ENCODE measurements around the gene ACLY.
A peak's percentile ranks its signal among the peaks of the same experiment; 100 is the strongest.
"Not testable (repeated sequence)": the region's sequence is repeated elsewhere in the genome, so short reads cannot be mapped to it uniquely, and the experiment has no call there.

ACLY gene

DNA sequence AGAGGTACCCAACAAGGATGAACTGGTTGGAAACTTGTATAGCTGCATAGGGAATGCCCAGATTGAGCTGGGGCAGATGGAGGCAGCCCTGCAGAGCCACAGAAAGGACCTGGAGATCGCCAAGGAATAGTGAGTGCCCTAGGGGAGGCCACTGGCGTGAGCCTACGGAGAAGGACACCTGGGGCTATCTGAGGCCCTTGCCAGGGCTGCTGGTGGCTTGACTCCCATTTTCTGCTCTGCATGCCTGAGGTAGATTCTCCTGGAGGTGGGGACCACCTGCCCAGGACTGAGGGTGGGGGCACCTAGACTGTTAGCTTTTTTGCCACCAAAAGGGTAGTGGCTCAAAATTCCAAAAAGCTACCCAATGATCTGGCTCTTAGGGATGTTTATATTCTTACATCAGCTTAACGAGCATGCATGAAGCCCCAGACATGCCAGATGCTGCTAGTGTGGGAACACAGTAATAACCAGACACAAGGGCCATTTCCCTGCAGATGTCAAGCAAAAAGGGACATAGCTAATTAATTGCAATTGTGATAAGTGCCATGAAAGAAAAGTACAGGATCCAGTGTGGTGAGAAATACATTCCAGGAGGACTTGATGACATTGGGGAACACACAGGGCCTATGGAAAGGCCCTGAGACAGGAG lies 20.4 kb upstream of the ACLY start:
- no peak for DNase-seq

DNA sequence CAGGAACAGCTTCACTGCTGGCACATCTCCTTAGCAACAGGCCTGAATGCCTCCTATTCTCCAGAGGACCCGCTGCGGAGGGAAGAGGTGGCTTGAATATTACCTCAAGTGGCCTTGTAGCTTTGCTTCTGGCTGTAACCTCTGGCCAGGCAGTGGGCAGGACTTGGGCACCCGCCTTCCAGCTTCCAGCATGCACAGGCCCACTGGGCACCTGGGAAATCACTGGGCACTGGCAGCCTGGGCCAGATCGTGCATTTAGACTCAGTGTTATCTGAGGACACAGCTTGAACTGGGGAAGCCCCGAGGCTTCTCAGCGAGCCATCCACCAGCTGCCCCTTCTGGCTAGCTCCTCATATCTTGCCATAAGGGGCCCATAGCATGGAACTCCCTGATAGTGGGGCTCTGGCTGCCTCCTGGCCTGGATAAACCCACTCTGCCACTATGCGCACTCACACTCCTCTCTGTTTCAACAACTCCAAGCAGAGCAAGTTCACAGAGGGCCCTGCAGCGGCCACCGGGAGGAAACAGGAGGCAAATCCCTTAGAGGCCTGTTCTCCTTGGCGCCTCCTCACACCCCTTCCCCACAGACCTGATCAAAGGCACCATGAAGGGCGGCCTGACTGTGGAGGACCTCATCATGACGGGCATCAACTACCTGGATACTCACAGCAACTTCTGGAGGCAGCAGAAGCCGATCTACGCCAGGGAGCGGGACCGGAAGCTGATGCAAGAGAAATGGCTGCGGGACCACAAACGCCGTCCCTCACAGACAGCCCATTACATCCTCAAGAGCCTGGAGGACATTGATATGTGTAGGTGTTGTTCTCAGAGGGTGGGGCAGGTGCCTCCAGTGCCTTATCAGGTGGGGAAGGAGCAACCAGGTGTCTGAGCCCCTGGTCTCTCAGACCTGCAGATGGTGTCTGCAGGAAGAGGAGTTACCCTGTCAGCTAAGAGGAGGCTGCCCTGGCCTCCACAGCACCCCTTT lies 19.5 kb upstream of the ACLY start:
- DNase-seq: no peak

DNA sequence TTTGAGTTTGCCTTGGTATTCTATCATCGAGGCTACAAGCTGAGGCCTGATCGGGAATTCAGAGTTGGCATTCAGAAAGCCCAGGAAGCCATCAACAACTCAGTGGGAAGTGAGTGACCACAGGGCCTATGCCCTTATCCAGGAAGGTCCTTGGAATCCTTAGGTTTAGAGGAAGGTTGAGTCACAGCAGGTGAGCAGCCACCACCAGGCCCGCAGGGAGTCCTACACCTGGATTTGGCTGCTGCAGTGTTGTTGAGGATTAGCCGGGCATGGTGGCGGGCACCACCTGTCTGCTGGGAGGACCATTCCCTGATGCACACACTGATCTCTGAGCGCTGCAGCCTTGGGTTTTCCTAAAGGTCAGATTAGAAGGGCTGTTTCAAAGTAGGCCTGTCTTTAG lies 16.9 kb upstream of the ACLY start:
- no peak for DNase-seq

DNA sequence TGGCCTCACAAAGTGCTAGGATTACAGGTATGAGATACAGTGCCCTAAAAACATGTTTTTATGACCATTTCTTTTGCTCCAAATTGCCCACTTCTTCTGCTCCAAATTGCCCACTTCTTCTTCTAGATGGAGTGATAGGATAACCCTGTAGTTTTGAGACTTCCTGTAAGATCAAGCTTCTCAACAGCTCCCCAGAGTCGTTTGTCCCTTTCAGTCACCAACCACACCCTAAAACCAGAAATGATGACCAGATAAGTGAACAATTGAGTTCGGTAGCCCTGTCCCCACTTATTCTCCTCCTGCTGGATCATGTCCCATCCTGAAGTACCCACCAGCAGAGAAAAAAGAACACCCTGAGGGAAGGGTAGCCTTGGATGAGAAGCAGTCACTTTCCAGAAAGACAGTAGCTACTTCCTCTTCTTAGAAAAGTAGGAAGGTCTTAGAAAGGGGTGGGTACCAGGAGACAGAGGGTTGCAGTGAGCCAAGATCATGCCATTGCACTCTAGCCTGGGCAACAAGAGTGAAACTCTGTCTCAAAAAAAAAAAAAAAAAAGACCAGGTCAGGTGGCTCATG lies 14.2 kb upstream of the ACLY start:
- DNase-seq: no peak

DNA sequence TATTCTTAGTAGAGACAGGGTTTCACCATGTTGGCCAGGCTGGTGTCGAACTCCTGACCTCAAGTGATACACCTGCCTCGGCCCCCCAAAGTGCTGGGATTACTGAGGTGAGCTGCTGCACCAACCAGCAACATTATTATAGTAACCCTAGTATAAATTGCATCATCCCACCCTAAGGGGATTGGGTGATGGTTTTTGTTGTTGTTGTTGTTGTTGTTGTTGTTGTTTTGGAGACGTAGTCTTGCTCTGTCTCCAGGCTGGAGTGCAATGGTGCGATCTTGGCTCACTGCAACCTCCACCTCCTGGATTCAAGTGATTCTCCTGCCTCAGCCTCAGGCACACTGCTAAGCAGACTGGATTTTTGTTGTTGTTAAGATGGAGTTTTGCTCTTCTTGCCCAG lies 13.0 kb upstream of the ACLY start:
- DNase-seq: not testable (repeated sequence)

DNA sequence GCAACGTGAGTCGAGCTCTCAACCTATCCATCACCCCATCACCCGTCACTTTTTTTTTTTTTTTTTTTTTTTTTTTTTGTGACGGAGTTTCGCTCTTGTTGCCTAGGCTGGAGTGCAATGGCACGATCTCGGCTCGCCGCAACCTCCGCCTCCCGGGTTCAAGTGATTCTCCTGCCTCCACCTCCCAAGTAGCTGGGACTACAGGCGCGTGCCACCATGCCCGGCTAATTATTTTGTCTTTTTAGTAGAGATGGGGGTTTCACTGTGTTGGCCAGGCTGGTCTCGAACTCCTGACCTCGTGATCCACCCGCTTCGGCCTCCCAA lies 12.0 kb upstream of the ACLY start:
- not testable (repeated sequence) for DNase-seq

DNA sequence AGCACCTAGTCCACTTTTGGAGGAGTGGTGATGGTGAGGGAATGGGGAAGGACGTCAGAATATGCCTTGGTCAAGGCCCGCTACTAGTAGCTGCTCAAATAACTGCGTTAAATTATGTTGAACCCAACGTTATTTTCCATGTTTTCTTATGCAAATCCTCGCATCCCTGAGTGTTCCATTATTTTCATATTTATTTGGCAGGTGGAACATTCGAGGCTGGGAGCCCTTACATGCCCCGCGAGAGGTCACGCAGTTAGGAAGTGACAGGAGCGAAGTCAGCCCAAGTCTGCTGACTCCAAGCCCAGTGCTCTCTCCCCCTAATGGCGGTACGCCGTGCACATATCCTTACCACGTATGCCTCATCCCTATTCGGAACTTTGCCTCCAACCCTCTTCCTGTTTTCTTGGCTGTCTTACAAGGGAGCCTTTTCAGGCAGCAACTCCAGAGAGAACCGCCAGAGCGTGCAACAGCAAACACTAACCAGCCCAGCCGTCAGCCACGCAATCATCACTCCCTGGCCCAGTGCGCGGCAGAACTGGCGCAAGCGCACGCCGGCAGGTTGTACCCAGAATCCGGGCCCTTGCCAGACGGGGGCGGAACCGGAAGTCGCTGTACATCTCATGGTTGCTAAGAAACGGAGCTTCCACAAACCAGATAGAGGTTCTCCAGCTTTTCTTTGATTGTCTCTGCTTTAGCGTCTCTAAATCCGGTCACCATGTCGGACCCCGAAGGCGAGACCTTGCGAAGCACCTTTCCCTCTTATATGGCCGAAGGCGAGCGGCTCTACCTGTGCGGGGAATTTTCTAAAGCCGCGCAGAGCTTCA lies 11.5 kb upstream of the ACLY start, which contains the start of gene ODAD4:
Gene ODAD4, plus strand, starts transcription at position 609 of the 824 bp plus-strand sequence. Its CDS starts 107 bp downstream, at position 716.
- peak; percentile 94 to 97 for DNase-seq

DNA sequence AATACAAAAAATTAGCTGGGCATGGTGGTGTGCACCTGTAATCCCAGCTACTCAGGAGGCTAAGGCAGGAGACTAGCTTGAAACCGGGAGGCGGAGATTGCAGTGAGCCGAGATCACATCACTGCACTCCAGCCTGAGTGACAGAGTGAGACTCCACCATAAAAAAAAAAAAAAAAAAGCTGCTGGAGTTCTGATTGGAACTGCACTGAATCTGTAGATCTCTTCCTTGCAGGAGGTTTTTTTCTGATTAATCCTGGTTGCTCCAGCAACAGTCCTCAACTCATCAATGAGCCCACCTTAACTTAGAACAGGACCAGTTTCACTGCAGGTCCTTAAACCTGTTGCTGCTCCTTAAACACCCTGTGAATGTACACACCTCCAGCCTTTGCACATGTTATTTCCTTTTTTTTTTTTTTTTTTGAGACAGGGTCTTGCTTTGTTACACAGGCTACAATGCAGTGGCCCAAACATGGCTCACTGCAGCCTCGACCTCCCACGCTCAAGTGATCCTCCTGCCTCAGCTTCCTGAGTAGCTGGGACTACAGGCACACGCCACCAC lies 10.0 kb upstream of the ACLY start:
- no peak for DNase-seq

DNA sequence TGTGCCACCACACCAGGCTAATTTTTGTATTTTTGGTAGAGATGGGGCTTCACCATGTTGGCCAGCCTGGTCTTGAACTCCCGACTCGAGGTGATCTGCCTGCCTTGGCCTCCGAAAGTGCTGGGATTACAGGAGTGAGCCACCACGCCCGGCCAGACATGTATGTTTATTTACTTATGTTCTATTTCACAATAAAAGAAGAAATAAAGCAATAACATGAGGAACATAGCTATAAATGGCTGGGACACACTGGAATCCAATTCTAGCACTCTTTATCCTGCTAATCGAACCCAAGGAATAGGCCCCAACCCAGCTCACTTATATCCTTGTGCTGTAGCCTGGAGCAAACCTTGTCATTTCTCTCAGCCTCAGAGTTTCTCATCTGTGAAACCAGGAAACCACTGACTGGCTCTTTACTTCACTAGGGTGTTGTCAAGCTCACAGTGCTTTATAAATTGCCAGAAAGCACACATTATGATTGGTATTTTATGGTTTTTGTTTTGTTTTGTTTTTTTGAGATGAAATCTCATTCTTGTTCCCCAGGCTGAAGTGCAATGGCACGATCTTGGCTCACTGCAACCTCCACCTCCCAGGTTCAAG lies 7.3 kb upstream of the ACLY start:
- no peak for DNase-seq

DNA sequence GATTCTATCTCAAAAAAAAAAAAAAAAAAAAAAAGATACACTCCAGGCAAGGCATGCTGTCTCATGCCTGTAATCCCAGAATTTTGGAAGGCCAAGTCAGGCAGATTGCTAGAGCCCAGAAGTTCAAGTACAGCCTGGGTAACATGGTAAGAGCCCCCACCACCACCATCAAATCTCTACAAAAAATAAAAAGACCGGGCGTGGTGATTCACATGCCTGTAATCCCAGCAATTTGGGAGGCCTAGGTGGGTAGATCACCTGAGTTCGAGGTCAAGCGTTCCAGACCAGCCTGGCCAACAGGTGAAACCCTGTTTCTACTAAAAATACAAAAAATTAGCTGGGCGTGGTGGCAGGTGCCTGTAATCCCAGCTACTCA lies 1.8 kb upstream of the ACLY start:
- DNase-seq: no peak

DNA sequence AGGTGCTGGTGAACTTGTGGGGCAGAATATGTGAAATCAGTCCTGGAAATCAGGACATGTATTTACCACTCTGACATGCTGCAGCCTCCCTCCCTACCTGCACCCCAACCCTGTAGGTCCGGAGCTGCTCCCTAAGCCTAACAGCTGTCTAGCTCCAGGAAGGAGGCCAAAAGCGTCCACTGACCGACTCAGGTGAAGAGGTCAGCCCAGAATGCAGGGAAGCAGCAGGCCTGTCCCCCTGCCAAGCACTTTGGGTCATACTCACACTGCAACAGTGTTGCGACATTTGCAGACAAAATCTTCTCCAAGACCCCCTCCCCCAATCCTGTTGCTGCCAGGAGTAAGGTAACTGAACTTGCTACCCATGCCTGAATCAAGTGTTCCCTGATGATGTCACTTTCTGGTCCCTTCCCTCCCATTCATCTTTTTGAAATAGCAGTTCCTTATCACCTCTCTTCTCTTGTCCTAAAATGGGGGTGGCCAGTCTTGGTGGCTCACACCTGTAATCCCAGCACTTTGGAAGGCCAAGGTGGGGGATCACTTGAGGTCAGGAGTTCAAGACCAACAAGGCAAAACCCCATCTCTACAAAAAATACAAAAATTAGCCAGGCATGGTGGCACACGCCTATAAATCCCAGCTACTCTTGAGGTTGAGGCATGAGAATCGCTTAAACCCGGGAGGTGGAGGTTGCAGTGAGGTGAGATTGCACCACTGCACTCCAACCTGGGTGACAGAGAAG lies 1.3 kb upstream of the ACLY start:
- DNase-seq: no peak

DNA sequence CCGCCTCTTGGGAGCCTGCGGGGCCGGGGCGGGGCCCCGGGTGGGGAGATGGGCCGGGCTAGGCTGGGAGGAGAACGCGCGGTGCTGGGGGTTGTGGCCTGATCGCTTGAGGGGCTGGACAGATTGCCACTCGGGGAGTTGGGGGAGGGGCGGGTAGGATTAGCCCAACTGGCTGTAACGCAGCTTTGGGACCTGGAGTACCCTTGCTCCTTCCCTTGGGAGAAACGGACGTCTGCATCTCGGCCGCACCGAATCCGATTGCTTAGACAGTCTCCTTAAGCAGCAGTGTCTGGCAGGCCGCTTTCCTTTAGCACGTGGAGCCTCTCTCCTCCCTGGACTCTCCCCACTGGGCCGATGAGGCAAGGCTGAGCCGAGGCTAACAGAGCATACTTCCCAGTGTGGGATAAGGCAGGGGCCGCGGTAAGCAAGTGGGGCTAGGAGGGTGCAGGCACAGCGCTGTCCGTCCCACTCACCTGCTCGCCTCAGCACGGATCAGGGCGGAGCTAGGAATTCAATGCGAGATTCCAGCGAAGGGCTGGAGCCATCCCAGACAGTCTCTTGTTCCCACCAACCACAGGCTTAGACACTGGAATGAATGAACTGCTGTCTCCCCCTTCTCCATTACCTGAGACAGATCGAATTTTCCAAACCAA lies 540 bp upstream of the ACLY start:
- DNase-seq: peak; percentile 70 to 85

DNA sequence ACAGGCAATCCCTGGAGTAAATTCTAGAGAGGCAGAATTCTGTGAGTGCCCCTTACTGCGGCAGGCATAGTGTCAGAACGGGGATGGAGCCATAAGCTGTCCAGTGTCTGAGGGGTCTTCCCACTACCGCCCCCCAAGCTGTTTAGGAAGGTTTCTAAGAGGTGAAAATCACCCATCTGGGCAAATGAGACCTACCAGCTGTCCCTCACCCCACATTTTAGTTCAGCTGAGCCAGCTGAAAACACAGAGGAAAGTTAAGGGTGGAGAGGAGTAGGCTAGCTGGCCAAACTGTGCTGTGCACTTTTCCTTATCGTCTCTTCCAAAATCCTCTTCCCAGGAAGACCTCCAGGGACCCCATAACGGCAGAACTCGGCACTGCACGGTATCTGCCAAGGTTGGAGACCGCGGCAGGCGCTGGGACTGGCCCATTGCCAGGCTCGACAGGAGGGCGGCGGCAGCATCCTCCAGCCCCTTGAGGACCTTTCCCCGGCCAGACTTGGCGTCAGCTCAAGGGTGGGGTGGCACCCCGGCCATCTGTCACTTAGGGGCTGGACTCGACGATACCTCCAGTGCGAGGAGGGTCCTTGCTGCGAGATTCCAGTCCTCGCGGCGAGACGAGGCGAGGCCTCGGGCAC lies 955 bp downstream of the ACLY start:
- DNase-seq: peak in 1 of 2 experiments; percentile 55

DNA sequence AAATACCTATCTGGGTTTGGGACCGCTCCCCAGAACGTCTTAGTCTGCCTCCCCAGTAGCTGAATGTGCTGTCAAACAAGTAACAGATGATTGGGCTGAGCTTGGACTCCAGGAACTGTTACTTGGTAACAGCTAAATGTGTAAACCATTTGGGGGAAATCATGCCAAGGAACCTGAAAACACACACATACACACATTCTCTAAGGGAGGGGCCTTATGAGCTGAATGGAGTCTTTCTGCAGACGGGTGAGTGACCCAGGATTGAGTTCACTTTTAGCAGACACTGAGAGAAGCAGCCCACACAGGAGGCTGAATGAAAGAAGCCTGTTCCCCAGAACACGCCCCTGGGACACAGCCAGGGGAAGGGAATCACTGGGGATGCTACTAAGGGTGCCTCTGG lies 1.6 kb downstream of the ACLY start:
- DNase-seq: no peak

DNA sequence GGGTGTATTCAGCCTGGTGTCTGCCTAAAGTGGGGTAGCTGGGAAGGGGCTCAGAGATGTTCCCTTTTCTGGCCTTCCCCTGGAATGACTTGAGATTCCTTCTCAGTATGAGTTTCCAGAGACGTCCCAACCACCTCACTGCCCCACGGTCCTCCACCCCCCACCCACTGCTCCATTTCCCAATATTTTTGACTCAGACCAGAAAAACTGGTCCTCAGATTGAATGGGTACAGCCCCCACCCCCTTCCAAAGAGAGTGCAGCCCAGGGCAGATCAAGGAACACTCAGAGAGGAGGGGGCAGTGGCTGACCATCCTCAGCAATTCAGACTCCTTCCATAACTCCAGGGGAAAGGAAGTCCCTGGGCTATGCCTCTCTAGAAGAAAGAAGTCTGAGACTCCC lies 3.2 kb downstream of the ACLY start:
- no peak for DNase-seq

DNA sequence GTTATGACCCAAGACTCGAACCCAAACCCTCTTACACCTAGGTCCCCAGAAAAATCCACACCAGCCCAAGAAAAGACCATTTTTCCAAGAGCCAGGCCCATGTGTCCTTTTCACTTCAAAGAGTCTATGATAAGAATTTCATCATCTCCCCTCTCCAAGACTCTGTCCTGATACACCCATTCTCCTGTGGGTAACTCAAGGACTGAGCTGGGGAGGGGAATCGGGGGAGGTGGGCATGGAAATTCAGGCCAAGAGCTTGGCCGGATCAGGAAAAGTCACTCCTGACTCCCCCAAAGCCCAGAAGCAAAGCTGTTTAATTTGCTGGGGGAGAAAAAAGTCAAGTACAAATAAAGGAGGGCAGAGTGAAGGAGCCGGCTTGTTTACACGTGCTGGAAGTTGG lies 3.7 kb downstream of the ACLY start:
- DNase-seq: no peak

DNA sequence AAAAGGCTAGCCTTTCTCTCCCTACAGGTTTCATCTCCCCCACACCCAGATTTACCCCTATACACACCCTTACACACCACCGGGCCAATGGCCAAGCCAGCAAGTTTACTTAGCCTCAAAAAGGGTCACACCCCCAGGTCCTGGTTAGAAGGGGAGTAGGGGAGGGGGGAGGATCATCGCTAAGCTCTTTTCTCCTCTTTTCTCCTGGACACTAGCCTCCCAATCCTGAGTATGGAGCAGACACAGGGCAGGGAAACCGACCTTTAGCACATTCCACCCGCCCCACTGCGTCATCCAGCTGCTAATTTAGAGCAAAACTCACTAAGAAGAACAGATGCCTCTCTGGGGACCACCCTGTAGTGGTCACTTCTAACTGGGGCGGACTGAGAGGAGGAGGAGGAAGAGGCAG lies 4.4 kb downstream of the ACLY start:
- no peak for DNase-seq

DNA sequence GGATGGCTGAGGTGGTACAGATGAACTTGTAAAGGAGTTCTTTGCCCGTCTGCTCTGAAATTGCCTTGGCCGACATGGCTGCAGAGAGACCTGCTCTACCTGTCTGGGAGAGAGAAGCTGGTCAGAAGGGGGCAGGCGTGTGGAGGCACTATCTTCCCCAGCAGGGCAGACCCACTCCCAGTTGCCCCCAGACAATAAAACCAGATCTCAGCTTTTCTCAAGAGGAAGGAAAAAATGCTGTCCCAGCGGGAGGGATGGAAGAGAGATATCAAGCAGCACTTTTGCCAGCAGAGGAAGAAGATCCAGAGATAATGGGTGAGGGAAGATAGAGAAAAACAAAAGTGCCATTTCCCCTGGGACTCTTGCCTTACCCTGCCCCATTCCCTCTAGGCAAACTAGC lies 5.0 kb downstream of the ACLY start:
- DNase-seq: peak in 1 of 2 experiments; percentile 12

DNA sequence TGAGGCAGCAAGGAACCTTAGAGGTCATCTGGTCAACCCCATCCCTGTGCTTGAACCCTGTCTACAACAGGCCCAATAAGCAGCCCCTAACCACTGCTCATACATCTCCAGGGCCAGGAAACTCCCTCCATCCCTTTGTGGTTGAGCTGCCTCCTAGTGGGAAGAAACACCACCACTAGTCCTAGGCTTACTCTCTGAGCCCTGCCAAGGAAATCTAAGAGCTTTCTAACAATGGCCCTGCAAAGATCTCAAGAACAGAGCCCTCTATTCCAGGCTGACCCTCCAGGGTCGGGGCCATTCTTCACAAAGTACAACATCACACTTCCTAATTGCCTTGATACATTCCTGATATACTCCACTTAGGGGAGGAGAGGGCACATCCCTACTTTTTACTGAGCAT lies 5.8 kb downstream of the ACLY start:
- no peak for DNase-seq

DNA sequence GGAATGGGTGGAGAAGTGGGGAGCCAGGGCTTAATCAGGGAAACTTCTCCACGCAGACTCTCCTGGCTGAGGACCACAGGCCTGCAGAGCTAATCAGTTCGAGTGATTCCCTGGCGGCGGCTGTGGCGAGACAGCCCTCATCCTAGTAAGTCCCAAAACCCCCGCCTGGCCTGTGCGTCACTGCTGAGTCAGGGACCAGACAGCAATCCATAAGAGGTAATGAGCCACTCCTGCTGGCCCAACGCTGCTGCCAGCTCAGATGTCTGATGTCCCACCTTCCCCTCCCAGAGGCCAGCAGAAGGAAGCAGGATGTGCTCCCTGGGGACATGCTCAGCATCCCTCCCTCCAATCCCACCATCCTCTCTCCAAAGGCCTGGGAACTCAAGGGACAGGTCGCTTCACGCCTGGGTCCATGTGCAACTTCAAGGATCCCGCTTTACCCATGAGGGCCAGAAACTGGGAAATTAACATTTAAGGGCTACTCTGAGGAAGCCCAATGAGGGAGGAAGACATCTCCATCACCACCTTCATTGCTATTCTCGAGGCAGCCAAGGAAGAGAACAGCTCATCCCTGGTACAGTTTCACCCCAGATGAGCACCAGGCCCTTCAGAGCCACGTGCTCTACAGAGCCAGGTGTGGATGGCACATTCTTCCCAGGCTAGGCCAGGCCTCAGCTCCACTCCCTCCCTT lies 7.9 kb downstream of the ACLY start:
- DNase-seq: no peak

All from NCI-H526 (cell line).